Germinal center (tissue), 1 donor: ENCODE data around the gene ACAN.

Source experiments
- DNase-seq: peaks from one replicate; pipeline ENCODE4 v3.0.0; 2012; ENCODE audit warnings: mixed read lengths, low spot score

ACAN gene

GRCh38 chr15:88803241-88803919, at the start of gene ACAN:
ACAN (plus strand) TSS chr15:88803436; CDS start chr15:88836207, 32,771 bp downstream.
- DNase-seq: no peak

GRCh38 chr15:88756521-88756920, 46.7 kb upstream of the ACAN start:
- no peak for DNase-seq

DNA sequence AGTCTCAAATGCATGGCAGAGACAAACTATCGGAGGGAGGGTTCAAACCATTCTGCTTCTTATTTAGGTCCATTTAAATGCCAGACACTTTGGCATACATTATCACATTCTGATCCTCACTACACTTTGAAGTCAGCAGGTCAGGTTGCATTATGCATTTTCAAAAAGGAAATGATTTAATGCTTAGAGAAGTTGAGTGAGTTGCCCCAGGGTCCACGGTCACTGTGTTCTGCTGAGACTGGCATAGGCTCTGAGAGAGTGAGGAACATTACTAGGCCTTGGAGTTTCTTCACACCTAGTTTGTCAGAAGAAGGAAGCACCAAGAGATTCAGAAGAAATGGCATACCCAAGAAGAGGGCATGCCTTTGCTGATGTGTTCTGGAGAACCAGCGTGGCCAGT, 46.3 kb upstream of the ACAN start:
- no peak for DNase-seq

GRCh38 chr15:88759872-88760271, 43.4 kb upstream of the ACAN start:
- no peak for DNase-seq

- no peak for DNase-seq
Measured at GRCh38 chr15:88764448-88764847, 38.8 kb upstream of the ACAN start.

- no peak for DNase-seq
Measured at GRCh38 chr15:88765212-88765611, 38.0 kb upstream of the ACAN start.

DNA sequence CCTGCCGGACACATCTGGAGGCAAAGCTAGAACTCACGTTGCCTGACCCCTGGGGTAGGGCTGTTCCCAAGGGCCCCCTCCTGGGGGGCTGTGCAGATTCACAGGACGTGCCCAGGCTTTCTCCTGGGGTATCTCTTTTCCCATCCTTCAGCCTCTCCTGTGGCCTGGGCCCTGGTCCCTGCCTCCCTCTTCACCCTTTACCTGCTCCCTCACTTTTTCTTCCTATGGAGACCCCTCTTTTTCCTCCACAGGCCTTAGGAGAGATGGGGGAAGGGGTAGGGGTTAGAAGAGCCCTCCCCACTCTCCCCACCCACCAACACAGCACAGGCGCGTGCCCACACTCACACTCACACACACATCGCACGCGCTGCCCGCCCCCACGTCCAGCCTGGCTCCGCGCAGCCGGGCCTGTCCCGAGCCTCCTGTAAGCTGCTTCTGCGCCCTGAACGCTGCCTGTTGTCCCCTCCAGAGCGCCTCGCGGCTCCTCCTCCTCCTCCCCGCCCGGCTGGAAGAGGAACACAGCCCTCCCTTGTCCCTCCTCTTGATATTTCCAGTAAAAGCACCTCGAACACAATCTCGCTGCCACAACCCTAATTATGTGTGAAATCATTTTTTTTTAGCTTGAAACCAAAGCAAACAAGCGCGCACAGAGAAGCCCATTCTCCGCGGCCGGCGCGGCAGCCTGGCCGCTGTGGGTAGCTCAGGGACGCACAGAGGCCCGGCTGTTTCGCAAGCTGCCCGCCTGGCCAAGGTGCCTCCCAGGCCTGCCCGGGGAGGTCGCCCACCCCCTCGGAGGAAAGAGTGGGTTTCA, 33.9 kb upstream of the ACAN start:
- no peak for DNase-seq

DNA sequence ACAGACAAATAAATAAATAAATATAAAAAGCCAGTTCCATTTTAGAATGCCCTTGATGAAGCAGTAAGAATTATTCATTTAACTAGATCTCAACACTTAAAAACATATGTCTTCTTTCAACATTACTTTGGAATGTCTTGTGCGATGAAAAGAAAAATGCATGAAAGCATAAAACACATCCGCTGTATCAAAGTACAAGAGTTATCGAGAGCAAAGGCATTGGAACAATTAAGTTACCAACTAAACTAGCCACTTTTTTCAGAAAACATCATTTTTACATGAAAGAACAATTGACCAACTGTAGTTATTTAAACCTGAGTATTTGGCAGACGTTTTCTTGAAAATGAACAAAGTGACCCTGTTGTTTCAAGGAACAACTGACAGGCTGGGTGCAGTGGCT, 27.5 kb upstream of the ACAN start:
- no peak for DNase-seq

DNA sequence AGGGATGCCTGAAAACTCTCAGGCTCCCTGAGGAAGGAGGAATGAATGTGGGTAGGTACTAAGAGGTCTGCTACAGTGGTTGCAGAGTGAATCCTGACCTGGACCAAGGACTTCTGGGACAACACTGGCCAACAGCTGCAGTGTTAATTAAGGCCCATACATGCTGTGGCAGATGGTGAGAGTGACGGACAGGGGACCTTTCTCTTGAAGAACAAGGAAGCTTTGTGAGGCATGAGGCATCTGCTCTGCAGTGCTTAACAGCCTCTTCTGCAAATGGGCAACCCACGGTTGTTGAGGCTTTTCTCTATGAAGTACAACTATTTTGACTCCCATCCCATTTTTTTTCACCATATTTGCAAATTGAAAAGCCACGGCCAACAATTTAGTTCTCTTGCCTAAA, 26.6 kb upstream of the ACAN start:
- no peak for DNase-seq

GRCh38 chr15:88779944-88780343, 23.3 kb upstream of the ACAN start:
- DNase-seq: no peak

GRCh38 chr15:88782465-88782864, 20.8 kb upstream of the ACAN start:
- DNase-seq: no peak

DNA sequence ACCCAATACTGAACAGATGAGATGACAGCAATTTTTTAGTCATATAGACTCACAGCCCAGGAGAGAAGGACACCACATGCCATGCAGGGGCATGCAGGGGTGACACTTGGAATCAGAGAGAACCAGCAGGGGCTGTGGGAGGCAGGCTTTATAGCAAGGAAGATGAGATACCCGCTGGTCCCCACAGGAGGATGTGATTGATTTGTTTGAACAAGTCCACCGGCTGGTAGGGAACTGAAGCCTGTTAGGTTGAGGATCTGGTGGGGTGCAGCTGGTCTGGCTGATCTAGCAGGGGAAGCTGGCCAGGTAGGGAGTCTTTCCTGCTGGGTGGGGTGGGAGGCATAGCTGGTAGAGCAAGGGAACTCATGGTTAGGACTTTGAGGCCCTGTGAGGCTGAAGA, 18.0 kb upstream of the ACAN start:
- DNase-seq: no peak

GRCh38 chr15:88788036-88788435, 15.2 kb upstream of the ACAN start:
- no peak for DNase-seq

DNA sequence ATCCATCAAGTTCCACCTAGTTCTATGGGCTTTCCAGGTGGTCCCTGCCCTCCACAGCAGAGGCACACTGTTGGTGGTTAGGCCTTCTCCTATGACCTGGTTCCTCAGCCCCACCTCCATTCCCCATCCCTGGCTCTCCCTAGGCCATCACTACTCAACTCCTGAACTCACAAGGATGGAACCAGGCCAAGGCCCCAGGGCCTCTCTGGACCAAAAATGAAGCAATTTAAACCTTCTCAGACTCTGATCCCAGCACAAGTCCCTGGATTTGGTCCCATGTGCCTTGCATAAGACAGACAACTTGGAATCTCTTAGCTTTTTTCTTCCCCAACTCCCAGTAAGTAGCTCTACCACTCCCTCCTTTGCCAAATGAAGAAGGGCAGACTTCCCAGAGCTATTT, 14.4 kb upstream of the ACAN start:
- DNase-seq: no peak

- no peak for DNase-seq
Measured at GRCh38 chr15:88790486-88790885, 12.8 kb upstream of the ACAN start.

DNA sequence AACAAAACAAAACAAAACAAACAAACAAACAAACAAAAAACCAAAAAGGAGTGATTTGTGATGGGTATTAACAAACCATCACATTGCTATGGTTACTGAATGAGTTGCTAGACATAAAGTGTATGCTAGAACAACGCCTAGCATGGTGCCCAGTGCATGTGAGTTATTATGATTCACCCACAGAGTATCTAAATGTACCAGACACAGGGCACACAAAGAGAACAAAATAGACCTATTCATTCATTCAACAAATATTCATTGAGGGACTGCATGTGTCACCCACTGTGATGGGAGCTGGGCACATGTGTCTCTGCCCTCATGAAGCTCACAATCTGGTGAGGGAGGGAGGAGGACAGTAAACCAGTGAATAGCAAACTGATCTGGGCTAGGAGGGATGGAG, 11.6 kb upstream of the ACAN start:
- DNase-seq: no peak

GRCh38 chr15:88792342-88793282, 10.6 kb upstream of the ACAN start:
- DNase-seq: no peak

DNA sequence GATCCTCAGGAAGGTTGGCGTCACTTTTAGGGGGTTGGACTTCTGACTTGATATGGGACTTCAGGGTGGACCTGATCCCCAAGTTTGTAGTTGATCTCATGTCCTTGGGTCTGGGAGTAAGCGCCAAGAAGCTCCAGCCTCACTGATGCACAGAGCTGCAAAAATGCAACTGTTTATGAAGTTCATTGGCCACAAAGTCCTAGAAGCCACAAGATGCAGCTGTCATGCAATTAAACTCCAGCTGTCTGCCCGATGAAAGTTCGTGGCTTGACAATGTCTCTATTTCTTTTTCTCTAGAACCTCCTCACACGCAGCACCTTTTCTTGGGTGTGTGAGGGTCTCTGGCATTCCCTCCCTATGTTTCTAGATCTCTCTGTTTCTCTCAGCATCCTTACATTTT, 9.2 kb upstream of the ACAN start:
- no peak for DNase-seq

GRCh38 chr15:88797663-88798339, 5.4 kb upstream of the ACAN start:
- no peak for DNase-seq

- no peak for DNase-seq
Measured at GRCh38 chr15:88799341-88799740, 3.9 kb upstream of the ACAN start.

DNA sequence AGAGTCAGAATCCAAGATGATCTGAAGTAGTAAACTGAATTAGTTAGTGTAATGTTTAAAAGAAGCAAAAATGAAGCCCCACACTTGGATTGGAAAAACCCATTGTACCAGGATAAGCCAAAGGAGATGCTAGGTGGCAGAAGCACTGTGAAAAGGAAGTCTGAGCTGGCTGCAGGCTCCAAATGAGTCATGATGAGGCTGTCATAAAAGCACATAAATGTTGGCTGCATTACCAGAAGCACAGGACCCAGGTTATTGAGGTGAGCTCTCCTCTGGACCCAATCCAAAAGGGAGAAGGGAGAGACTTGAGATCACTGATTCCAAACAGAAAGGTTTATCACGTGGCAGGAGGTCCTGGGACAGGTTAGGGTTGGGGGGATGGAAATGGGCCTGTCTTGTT, 3.2 kb upstream of the ACAN start:
- no peak for DNase-seq

DNA sequence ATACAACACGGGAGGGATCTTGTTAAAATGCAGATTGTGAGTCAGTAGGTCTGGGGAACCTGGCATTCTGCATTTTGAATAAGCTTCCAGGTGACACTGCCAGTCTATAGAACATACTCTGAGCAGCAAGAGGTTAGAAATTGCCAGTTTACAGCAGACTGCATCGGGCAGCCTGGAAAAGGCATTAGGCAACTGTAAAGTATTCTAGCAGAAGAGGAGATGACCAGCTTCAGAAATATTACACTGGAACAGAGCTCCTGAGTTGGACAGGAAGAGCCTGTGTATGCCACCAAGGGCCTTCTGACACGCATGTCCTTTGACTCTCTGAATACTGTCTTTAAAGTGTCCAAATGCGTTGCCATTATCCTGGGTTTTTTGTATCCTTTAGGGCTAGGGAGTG, 2.5 kb upstream of the ACAN start:
- no peak for DNase-seq
